GM23248 (cell line): ENCODE data around the gene PAX6.

Source experiments
- EZH2 ChIP-seq: fragments of 200-600 bp; sonication (generic); IDR thresholded peaks from 2 replicates; pipeline ENCODE4 v1.6.1; 2018; ENCODE audit warnings: antibody characterized with exemption, mild to moderate bottlenecking; ENCODE audit not compliant: insufficient read depth, poor library complexity, severe bottlenecking
- EZH2phosphoT487 ChIP-seq: fragments of 200-600 bp; sonication (generic); IDR thresholded peaks from 2 replicates; pipeline ENCODE4 v1.6.1; 2018; ENCODE audit warnings: antibody characterized with exemption, moderate library complexity, mild to moderate bottlenecking, low read depth; ENCODE audit not compliant: insufficient read depth

- TF ChIP-seq EZH2phosphoT487, result no peak
- no peak for TF ChIP-seq EZH2
Measured at GRCh38 chr11:31822927-31823643, 12.0 kb upstream of the PAX6 start.
